GM21786 (cell line): ENCODE measurements around the gene CLIP2.
"Not testable (repeated sequence)": the region's sequence is repeated elsewhere in the genome, so short reads cannot be mapped to it uniquely, and the experiment has no call there.

Experiments
- ATAC-seq: cut with Tn5 transposase; IDR thresholded peaks from one replicate; pipeline ENCODE4 v1.9.1; 2021; ENCODE audit not compliant: unreplicated experiment

The CLIP2 gene

DNA sequence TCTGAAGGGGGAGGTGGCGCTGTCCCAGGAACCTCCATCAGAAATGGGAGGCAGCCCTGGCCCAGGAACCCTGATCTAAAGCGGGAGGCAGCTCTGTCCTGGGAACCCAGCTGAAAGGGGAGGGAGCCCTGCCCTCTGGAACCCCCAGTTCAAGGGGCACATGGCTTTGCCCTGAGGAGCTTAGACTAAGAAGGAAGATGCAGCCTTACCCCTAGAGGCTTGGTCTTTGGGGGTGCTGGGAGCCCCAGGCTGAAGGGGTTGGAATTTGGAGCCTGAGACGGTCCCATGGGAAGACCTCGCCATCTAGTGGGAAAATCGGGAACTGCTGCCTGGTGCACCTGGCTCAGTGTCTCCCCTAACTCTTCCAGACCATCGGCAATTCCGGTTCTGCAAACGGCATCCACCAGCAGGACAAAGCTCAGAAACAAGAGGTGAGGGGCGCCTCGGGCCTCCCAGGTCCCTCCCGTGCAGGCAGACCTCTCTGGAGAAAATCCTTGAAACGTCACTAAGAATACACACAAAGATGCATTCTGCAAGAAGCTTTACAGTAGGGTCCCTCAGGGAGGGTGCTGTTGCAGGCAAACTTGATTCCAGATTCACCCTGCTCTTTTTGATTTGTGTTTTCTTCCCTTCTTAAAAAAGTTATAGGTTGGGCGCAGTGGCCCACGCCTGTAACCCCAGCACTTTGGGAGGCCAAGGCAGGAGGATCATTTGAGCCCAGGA is 112.1 kb downstream of the CLIP2 start:
- ATAC-seq, result no peak

DNA sequence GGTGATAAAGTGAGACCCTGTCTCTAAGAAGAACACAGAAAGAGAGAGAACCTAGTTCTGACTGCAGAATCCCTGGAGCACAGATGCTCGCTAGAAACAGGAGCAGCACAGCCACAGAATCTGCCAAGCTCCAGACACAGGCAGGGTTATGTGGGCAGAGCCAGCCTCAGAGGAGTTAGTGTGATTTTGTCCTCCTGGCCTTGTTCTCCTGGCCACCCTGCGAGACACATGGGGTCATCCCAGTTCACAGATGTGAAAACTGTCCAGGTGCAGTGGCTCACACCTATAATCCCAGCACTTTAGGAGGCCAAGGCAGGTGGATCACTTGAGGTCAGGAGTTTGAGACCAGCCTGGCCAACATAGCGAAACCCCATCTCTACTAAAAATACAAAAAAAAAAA is 113.5 kb downstream of the CLIP2 start:
- not testable (repeated sequence) for ATAC-seq

DNA sequence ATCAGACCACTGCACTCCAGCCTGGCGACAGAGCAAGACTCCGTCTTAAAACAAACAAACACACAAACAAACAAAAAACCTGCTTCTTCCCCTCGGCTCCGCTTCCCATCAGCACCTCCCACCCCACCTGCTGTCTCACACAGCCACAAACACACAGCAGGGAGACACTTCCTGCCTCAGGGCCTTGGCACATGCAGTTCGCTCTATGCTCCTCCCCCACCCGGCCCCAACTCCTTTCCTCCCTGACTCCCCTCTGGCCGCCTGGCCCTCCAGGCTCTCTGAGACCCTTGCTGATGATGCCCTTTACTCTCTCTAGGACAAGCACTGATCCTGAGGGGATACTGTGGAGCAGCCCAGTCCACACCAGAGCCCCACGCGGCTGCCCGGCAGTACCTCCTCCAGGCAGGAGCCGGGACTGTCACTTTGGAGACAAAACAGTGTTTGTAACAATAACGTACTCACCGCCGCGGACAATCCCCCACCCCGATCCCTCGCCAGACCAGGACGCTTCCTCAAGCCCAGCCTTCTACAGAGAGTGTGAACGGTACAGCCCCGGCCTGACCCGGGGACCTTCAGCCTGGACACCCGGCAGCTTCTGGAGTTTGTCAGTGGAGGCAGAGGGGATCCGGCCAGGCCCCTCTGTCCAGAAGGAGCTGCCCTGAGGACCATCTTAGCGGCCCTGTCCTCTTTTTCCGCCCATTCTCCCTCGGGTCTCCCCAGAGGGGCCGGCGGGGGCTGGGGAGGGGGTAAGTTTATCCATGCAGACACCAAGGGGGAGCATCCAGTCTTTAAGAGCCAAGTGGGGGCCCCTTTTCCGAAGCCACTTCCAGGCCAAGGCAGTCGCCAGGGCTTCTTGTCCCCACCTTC is 114.5 kb downstream of the CLIP2 start:
- no peak for ATAC-seq

DNA sequence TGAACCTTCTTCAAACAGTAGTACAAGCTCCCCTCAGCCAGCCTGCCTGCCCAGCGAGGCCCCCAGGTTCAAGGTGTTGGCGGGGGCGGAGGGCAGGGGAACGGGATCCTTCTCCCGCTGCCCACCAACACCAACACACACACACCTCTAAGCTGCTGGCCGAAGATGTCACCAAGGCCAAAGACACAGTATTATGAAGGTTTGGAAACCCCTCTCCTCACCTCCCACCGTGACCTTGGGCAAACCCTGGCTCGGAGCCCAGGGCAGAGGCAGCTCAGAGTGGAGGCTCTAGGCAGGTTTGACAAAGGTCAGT is 115.1 kb downstream of the CLIP2 start:
- ATAC-seq, result no peak

DNA sequence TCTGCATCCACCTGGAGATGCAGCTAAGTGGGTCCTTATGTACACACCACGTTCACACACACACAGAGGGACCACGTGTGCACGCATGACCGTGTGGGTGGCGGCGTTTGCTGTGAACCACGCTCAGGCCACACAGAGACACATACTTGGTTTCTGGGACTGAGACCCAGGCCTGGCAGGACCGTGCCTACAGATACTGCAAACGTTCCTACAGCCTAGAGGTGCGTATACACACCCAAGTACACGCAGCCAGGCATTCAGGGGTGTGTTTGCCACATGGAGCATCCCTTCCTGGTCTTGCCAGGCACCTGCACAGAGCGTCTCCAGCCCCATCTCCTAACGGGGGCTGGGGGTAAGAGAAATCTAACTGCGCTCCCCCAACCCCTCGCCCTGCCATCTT is 115.5 kb downstream of the CLIP2 start:
- no peak for ATAC-seq

DNA sequence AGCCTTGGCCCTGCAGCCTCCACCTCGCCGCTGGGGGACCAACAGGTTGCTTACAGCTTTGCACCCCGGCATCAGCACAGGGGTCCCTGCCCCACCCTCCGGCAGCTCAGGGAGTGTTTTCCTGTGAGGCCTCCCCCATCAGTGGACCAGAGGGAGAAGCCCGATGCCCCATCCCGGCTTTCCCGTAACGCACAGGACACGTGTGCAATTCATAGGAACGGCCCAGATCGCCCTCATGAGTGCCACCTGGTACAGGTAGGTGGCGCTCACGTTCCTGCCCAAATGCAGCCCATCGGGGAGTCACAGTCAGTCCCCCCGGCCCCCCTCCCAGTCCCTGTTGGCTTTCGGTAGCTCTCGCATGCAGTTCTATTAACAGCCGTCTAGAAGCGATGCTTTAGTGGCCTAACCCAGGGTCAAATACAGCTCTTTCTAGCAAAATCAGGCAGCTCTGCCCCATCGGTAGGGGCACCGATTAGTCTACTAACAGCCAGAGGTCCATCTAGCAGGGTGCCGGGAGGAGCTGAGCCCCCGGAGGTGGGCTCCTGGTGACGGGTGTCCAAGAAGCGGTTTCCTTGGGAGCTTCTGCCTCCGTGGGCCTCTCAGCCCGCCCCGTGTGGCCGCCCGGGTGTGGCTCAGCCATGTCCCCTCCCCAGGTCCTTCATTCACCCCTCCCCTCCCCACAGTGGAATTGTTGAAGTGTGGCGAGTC is 116.1 kb downstream of the CLIP2 start:
- ATAC-seq, result no peak

DNA sequence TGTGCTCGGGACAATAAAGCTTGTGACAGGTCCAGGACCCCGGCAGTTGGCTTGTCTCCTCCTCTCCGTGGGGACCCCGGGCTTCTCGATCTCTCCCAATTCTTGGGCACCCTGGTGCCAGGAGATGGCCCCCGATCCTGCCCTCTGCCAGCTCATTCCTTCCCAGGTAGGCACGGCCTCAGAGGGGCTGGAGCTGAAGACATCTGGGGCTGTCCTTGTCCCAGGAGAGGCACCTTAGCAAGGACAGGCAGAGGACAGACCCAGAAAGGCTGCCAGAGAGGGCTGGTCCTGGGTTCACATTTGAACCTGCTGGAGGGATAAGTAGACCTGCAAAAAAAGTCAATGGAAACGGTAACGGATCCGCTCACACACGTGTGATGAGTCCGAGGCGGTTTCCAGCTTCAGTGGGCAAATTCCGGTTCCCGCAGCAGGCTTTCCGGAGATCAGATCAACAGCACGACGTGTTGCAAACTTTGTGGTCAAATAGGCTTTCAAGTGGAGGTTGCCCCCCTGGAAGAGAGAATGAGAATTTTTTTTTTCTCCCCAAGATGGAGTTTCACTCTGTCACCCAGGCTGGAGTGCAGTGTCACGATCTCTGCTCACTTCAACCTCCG is 116.8 kb downstream of the CLIP2 start:
- ATAC-seq, result no peak

DNA sequence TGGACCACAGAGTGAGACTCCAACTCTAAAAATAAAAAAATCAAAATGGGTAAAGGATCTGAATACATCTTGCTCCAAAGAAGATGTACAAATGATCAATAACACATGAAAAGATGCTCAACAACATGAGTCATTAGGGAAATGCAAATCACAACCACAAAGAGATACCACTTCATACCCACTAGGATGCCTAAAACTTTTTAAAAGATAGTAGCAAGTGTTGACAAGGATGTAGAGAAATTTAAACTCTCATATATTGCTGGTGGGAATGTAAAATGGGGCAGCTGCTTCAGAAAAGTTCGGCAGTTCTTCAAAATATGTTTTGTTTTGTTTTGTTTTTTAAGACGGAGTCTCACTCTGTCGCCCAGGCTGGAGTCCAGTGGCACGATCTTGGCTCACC is 118.8 kb downstream of the CLIP2 start:
- no peak for ATAC-seq

DNA sequence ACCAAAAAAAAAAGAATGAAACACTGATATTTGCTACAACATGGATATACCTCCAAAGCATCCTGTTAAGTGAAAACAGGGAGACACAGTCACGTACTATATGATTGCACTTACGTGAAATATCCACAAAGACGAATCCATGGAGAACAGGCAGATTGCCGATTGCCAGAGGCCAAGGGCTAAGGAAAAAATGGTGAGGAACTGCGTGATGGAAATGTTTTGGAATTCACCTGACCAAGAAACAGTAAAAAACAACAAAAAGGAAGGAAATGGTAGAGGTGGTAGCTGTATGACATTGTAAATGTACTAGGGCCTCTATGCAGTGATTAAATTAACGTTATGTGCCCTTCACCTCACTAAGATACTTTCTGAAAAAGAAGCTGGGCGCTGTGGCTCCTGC is 120.4 kb downstream of the CLIP2 start:
- ATAC-seq, result no peak

DNA sequence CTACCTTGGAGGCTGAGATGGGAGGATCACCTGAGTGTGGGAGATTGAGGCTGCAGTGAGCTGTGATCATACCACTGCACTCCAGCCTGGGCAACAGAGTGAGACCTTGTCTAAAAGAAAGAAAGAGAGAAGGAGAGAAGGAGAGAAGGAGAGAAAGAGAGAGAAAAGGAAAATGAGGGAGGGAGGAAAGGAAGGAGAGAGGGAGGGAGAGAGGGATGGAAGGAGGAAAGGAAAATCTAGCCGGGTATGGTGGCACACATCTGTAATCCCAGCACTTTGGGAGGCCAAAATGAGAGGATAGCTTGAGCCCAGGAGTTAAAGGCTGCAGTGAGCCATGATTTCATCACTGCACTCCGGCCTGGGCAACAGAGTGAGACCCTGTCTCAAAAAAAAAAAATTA is 121.6 kb downstream of the CLIP2 start:
- ATAC-seq, result no peak

DNA sequence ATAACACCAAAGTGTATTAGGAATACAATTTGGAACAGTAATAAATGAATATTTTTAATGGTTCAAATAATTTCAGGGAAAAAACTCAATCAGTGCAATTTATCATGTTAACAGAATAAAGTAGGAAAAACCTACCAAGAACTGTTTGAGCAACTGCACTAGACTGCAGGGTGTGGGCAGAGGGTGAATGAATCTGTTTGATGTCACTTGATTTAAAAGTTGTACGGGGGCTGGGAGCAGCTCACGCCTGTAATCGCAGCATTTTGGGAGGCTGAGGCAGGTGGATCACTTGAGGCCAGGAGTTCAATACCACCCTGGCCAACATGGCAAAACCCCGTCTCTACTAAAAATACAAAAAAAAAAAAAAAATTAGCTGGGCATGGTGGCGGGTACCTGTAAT is 122.4 kb downstream of the CLIP2 start:
- not testable (repeated sequence) for ATAC-seq

DNA sequence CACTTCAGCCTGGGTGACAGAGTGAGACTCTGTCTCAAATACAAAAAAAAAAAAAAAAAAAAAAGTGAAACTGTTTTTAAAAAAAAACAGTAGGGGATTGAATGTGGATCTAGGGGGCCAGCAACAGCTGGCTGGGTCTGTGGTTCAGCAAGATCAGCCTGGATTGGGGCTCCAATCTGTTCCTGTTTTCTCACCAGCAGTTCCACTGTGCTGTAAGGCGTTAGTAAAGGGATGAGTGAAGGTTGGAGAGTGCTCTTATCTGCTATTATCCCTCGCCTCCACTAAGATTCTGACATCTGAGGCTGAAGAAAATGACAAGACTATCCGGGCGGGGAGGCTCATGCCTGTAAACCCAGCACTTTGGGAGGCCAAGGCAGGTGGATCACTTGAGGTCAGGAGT is 122.8 kb downstream of the CLIP2 start:
- no peak for ATAC-seq

DNA sequence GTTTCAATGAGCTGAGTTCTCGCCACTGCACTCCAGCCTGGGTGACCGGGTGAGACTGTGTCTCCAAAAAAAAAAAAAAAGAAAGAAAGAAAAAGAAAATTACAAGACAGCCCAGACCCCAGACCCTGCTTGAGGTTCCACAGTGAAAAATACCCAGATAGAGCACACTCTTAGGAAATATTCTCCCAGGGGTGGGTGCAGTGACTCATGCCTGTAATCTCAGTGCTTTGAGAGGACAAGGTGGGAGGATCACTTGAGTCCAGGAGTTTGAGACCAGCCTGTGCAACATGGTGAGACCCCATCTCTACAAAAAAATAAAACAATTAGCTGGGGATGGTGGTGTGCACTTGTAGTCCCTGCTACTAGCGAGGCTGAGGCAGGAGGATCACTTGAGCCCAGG is 123.4 kb downstream of the CLIP2 start:
- no peak for ATAC-seq

DNA sequence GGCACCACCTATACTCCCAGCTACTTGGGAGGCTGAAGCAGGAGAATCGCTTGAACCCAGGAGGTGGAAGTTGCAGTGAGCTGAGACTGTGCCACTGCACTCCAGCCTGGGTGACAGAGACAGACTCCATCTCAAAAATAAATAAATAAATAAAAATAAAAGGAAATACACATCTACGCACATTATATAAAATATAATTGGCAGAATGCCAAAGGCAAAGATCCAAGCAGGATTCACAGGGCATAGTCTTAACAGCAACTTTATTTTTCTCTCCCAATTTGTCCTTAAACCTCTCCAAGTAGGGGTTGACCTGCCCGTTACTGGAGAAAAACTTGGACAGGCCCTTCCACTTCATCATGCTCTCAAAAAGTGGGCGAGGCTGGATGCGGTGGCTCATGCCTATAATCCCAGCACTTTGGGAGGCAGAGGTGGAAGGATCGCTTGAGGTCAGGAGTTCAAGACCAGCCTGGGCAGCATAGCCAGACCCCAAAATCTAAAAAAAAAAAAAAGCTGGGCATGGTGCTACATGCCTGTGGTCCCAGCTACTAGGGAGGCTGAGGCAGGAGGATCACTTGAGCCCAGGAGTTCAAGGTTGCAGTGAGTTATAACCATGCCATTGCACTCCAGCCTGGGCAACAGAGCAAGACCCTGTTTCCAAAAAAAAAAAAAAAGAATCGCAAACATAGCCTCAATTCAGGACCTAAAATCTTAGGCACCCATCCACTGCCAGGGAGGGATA is 125.6 kb downstream of the CLIP2 start:
- ATAC-seq, result not testable (repeated sequence)

DNA sequence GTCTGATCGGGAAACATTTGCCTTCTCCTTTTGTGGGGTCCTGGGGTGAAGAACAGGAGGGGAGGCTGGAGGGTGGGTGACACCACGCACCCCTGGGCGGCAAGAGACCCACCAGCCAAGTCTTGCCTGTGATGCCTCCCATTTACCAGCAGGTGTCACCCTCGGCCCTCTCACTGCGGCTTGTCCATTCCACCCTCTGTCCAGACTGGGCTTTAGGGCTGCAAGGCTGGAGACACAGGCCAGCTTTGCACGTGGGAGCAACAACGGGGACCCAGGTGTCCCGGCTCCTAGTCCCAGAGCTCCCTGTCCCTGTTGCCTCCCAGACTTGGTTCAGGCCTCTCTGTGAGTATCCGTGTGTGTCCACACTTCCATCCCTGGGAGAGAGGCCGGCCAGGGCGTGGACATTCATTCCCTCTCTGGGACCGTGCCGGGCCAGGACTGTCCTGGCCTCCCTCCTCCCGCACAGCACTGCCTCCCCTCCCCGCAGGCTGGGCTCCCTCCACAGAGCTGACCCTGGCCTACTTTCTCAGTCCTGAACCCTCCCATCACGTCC is 128.3 kb downstream of the CLIP2 start:
- no peak for ATAC-seq

DNA sequence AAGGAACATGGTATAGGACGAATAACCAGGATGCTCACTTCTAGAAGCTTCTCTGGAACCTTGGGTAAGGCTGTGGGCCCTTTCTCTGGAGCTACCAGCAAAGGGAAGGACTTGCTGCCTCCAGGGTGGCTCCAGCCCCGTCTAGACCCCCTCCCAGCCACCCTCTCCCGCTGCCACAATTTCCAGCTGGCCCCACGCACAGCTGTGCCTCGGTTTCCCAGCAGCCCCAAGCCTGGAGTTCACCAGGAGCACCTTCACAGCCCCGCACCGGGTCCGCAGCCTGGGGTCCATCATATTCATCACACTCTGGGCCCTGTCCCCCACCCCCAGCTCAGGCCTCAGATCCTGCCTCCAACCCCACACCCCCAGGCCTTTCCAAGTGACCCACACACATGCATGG is 128.9 kb downstream of the CLIP2 start:
- no peak for ATAC-seq

DNA sequence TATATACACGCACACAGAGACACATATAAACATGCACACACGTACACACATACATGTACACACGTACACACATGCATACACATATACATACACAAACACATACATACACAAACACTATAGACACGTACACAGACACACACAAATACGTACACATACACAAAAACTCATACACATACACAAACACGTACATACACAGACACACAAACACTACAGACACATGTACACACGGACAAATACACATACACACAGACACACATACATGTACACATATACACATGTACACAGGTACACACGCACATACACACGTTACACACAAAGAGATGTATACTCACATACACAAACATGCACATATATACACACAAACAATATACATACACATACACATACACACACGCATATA is 129.3 kb downstream of the CLIP2 start:
- no peak for ATAC-seq

DNA sequence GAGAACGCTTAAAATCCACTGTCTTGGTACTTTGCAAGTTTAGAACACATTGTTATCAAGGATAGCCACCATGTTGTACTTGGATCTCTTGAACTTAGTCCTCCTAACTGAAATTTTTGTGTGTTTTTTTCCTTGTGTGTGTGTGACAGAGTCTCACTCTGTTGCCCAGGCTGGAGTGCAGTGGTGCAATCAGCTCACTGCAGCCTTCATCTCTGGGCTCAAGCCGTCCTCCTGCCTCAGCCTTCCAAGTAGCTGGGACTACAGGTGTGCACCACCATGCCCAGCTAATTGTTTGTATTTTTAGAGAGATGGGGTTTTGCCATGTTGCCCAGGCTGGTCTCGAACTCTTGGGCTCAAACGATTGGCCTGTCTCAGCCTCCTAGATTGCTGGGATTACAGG is 130.0 kb downstream of the CLIP2 start:
- not testable (repeated sequence) for ATAC-seq

DNA sequence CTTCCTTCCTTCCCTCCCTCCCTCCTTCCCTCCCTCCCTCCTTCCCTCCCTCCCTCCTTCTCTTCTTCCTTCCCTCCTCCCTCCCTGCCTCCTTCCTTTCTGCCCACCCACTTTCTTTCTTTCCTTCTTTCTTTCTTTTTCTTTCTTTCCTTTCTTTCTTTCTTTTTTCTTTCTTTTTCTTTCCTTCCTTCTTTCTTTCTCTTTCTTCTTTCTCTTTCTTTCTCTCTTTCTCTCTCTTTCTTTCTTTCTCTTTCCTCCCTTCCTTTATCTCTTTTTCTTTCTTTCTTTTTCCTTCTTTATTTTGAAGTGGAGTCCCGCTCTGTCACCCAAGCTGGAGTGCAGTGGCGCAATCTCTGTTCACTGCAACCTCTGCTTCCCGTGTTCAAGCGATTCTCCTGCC is 130.8 kb downstream of the CLIP2 start:
- ATAC-seq, result no peak

DNA sequence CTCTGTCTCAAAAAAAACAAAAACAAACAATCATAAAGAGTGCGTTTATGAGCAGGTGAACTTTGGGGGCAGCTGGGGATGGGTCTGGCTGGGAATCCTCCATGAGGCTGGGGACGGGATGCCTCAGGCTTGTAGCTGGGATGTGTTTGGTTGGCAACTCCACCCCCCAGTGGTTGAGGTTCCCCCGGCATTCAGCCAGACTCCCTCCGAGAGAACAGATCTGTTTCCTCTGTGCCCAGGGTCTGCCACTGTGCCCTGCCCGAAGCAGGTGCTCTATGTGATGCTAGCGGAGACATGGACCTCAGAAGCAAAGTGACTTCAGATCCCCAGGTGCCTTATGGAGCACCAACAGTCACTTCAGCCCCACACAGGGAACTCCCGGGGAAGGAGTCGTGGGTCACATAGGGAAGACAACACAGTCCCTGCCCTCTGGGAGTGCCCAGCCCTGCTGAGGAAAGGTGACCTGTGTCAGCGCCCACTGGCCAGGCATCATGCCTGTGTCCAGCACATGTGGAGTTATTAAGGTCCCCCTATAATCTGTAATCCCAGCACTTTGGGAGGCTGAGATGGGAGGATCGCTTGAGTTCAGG is 135.2 kb downstream of the CLIP2 start:
- ATAC-seq, result no peak
